Renal pelvis (tissue), 4 donors: Measurements from ENCODE around the gene PARD6B. TPM values are rescaled to one million over a fixed set of nuclear protein-coding genes. Genes with fewer than 3 reads are reported as not detected.
"Not testable (repeated sequence)": the region's sequence is repeated elsewhere in the genome, so short reads cannot be mapped to it uniquely, and the experiment has no call there.

Source experiments
- DNase-seq: peaks from one replicate; pipeline ENCODE4 v3.0.0-alpha.2; 2013
- polyA plus RNA-seq, 3 donors: library from polyadenylated mRNA; unstranded; fragments of 120-200 nt; gene quantifications; one replicate each; pipeline ENCODE4 v1.2.1, GENCODE V29; 2013; ENCODE audit not compliant: insufficient read length in 3 of 3

Gene PARD6B
- polyA plus RNA-seq, 3 donors: 17.0 to 26.2 (median 21.1) TPM

DNA sequence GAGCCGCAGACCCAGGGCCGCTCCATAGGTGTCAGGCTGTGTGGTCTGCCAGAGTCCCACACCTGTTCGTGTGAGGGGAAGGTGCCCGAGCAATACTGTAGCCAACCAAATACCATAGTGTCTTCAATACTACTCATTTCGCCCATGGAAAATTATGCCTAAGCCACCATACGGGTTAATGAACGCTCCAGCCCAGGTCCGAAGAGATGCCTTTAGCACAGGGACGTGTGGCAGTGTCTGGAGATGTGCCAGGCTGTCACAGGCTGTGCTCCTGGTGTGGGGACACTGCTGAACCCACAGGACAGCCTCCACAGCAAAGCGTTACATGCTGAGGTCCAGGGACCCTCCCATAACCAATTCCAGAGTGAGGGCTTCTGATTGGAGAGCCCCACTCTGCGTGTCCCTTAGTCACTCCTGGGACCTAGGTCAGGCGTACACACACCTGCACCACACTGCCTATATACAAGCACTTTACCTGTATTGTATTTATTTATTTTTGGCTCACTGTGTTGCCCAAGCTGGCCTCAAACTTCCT is 38.2 kb downstream of the PARD6B start:
- not testable (repeated sequence) for DNase-seq

DNA sequence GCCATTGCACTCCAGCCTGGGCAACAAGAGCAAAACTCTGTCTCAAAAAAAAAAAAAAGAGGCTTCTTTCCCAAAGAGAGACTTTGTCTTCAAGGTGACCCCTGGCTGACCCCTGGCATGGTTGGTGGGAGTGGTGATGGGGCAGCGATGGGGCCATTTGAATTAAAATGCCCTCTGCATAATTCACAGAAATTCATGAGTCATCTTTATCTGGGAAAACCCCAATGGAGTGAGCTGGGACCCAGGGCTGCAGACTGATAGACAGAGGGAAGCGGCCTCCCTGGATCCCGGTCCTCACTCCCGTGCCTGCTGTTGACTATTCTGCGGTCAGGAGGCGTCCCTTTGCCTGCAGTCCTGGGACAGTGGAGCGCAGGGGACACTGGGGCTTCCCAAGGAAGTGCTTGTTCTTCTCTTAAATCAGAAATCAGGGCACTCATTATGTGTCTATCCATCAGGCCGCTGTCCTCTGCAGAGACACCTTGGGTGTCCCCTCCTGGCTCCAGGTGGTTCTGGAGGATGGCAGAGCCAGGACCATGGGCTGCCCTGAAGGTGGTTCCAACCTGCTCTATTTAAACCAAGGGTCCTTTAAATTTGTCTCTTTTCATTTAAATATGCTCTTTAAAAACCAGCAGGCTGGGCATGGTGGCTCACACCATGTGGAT is 40.2 kb downstream of the PARD6B start:
- DNase-seq: not testable (repeated sequence)

DNA sequence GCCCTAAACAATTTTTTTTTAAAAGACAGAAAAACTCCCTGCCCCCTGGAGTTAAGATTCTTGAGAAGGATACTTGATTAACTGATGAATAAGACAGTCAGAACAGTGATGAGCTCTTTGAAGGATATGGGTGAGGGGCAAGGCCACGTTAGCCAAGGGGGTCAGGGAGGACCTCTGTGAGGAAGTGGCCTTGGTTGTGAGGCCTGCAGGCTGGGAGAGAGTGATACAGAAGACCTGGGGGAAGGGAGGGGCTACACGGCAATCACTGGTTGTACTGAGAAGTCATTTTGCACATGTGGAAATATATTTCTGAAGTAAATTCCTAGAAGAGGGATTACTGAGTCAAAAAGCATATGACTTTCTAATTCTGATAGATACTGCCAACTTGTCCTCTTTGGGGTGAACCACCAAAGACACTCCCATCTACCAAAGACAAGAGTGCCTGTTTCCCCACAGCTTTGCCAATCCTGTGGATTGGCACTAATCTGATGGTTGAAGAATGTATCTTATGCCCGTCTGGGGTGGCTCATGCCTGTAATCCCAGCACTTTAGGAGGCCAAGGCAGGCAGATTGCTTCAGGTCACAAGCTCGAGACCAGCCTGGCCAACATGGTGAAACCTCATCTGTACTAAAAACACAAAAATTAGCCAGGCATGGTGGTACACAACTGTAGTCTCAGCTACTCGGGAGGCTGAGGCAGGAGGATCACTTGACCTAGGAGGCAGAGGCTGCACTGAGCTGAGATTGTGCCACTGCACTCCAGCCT is 41.2 kb downstream of the PARD6B start:
- DNase-seq: no peak

DNA sequence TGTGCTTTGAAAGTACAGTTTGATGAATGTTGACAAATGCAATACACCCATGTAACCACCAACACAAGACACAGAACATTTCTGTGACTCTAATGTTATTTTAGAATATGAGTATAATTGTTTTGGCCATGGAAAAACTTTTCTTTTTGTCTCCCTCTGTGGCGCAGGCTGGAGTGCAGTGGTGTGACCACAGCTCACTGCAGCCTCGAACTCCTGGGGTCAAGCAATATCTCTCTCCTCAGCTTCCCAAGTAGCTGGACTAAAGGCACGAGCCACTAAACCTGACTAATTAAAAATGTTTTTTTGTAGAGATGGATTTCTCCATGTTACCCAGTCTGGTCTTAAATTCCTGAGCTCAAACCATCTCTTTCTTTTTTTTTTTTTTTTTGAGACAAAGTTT is 43.1 kb downstream of the PARD6B start:
- no peak for DNase-seq

DNA sequence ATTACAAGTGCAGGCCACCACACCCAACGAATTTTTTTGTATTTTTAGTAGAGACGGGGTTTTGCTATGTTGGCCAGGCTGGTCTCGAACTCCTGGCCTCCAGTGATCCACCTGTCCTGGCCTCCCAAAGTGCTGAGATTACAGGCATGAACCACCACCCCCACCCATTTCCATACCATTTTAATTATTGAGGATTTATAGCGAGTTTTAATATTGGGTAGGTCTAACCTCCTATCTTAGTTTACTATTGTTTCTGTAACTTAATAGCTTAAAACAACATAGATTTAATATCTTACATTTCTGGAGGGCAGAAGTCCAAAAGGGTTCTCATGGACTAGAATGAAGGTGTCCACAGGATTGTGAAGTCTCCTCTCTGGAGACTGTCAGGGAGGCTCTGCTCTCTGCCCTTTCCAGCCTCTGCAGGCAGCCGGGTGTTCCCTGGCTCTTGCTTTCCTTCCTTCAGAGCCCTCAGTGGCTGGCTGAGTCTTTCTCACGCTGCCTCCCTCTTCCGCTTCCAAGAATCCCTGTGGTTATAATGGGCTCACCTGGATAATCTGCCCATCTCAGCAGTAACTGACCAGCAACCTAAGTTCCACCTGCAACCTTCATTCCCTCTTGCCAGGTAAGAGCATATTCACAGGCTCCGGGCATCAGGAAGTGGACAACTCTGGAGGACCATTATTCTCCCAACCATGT is 44.9 kb downstream of the PARD6B start:
- no peak for DNase-seq

DNA sequence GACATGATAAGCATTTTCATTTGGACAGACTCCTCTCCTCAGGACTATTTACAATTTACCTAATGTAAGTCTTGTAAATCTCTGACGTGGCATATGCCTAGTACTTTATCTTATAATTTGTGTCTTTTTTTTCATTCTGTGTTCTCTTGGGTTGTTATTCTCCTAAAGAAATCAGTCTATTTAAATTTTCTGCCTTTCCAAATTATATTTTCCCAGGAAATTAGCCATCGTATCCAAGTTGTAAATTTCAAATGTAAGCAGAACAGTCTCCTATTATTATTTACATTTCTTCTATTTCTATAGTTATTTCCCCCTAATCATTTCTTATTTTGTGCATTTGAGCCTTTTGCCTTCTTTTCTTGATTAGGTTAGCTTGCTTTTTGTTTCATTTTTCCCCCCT is 46.0 kb downstream of the PARD6B start:
- no peak for DNase-seq

DNA sequence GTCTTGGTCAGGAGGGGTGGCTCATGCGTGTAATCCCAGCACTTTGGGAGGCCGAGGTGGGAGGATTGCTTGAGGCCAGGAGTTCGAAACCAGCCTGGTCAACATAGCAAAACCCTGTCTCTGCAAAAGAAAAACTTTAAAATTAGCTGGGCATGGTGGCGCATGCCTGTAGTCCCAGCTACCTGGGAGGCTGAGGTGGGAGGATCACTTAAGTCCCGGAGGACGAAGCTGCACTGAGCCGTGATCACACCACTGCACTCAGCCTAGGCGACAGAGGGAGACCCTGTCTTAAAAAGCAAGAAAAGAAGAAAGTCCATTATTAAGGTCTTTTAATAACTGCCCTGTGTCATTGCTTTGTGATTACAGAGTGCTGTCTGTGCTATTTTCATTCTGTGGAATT is 47.6 kb downstream of the PARD6B start:
- DNase-seq: not testable (repeated sequence)

DNA sequence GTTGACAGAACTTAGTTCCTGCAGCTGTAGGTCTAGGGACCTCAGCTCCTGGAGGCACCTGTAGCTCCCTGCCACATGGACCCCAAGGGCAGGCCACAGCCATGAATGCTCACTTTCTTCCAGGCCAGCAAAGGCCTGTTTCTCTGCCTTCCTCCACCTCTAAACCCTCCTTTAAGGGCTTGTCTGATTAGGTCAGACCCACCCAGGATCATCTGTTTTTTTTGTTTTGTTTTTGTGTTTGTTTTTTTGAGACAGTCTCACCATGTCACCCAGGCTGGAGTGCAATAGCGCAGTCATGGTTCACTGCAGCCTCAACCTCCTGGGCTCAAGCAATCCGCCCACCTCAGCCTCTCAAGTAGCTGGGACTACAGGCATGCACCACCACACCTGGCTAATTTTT is 52.0 kb downstream of the PARD6B start:
- no peak for DNase-seq

DNA sequence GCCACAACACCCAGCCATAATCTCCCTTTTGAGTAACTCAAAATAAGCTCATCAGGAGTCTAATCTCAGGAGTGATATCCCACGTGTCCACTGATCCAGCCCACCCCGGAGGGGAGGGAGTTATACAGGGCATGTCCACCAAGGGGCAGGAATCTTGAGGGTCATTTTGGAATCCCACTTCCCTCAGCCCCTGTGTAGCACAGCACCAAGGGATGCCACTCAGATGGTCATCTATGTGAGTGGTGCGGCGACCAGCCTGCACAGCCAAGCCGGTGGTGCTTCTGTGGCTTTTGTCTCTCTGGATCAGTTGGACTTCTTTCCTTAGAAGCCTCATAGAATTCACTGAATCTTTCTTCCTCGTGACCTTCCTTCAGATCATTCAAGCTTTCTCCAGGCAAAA is 52.5 kb downstream of the PARD6B start:
- DNase-seq: no peak

DNA sequence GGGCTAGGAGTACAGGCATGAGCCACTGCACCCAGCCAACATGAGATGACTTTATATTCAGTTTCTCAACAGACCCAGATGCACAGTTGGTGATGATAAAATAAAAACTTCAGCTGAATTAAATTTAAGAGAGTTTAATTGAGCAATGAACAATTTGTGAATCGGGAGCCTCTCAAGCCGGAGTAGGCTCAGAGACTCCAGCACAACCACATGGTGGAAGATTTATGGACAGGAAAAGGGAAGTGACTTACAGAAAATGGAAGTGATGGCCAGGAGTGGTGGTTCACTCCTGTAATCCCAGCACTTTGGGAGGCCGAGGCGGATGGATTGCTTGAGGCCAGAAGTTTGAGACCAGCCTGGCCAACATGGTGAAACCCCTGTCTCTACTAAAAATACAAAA is 53.1 kb downstream of the PARD6B start:
- DNase-seq: no peak

DNA sequence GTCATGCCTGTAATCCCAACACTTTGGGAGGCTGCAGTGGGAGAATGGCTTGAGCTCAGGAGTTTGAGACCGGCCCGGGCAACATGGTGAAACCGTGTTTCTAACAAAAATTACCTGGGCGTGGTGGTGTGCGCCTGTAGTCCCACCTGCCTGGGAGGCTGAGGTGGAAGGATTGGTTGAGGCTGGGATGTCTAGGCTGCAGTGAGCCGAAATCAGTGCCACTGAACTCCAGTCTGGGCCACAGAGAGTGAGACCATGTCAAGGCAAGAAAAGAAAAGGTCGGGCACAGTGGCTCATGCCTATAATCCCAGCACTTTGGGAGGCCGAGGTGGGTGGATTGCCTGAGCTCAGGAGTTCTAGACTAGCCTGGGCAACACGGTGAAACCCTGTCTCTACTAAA is 55.3 kb downstream of the PARD6B start:
- DNase-seq: no peak

DNA sequence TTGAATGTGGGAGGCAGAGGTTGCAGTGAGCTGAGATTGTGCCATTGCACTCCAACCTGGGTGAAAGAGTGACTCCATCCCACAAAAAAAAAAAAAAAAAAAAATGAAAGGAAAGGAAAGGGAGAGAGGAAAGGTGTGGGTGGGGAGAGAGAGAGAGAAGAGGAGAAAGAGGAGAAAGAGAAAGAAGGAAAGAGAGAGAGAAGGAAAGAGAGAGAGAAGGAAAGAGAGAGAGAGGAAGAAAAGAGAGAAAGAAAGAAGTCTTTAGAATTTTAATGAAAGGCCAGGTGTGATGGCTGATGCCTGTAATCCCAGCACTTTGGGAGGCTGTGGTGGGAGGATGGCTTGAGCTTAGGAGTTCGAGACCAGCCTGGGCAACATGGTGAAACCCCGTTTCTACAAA is 55.8 kb downstream of the PARD6B start:
- no peak for DNase-seq

DNA sequence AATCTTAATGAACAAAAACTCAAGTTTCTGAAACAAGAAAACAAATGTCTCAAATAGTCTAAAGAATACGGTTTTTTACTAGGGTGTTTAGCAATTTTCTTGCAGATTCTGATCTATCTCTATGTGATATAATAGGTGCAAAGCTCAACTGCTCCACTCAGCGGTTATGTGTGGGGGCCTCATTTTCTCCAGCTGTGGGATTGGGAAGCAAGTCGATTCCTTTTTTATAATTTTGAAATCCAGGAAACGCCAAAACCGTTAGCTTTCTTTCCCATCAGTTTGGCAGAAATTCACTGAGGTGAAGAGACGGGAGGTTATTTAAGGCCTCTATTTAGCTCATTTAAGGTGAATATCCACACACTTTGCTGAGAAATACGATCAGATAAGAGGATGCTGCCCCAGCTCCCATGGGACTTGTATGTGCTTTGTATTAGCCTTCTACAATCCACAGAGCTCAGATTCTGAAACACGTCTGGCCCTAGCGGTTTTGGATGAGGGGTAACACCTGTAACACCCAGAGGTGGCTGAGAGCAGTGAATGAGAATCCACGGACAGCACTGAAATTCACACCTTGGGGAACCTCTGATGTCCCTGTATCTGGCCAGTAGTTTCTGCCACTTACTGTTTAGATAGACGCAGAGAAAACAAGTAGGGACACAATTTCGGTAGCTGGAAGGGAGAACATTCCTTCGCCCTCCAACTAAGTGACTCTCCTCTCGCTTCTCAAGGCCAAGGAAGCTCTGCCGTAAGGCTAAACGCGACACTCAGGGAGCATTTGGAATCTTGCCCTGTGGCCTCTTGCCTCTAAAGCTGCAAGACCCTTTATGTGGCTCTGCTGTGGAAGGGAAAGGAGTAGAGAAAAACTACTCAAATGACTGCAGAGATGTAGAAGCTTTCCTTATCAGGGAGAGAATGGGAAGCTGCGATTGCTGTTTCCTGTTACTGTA is 56.9 kb downstream of the PARD6B start:
- no peak for DNase-seq

DNA sequence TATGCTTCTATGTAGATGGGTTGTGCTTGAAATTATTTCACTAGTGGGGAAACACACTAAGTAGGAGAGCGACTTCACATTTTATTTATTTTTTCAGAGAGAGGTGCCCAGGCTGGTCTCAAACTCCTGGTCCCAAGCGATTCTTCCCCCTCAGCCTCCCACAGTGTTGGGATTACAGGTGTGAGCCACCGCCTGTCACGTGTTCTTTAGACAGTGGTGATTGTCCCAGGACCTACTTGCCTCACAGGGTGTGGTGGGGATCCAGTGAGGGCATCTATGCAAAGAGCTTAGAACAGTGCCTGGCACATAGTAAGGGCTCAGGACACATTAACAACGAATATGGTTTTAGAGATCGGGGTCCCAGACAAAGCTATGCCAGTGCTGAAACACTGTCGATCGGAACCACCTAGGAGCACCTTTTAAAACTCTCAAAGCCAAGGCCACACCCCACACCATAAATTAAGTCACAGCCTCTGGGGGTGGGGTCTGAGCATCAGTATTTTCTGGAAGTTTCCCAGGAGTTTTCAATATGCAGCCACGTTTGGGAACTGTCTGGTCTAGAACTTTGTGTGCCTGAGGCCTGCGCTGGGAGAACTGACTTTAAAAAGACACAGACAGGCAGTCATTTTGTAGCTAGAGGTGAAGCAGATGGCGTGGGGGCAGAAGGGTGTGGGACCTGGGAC is 58.7 kb downstream of the PARD6B start:
- DNase-seq: no peak

DNA sequence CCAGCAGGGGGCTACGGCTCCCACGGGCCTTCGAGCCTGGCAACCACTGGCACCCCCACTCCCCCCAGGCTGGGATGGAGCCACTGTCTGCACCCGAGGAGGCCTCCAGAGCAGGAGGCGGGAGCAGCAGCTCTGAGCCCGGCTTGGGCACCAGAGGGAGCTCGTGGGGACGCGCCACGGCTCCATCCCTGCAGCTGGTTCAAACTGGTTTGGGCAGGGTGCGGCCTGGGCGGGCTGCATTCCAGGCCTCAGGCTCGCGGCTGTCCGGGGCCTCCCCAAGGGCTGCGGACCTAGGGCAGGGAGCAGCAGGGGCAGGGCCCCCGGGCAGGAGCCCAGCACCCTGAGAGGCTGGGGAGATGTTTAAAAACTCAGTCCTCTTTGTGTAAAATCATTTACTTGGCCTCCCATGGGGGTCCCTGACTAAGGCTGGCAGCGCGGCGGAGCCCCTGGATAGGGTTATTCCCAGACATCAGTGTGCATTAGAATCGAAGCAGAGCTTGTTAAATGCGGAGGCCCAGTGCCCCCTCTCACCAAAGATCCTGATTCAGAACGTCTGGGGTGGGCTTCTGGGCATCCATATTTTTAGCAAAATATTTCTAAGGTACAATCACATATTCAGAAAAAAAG is 59.4 kb downstream of the PARD6B start:
- DNase-seq: peak; percentile 91

DNA sequence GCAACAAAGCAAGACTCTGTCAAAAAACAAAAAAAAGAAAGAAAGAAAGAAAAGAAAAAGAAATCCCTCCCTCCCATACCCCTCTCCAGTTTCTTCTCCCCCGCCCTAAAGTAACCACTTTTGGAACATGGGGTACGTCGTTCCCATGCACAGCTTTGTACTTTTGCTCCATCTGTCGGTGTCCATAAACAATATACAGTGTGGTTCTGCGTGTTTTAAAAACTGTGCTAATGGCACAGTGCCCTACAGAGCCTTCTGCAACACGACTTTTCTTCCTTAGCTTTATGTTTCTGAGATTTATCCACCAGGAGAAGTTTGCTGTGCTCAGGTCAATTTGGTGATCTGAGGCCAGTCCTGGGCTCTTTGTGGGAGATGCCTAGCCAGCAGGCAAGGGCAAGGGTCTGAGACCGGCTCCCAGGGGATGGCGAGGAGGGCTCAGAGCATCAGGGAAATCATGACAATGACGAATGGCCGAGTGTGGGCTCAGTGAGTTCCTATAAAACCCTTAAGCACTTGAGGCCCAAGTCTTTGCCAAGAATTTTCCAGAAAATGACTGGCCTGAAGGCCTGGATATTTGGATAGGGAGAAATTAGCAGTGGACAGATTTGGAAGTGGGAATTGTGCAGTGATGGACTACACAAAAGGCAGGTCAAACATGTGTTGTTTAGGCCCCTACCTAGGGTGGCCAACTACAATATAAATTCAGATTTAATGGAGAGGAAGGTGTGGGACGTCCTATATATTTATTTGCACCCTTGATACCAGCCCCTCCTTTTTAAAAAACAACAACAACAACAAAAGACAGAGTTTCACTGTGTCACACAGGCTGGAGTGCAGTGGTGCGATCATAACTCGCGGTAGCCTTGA is 61.6 kb downstream of the PARD6B start:
- DNase-seq: no peak

DNA sequence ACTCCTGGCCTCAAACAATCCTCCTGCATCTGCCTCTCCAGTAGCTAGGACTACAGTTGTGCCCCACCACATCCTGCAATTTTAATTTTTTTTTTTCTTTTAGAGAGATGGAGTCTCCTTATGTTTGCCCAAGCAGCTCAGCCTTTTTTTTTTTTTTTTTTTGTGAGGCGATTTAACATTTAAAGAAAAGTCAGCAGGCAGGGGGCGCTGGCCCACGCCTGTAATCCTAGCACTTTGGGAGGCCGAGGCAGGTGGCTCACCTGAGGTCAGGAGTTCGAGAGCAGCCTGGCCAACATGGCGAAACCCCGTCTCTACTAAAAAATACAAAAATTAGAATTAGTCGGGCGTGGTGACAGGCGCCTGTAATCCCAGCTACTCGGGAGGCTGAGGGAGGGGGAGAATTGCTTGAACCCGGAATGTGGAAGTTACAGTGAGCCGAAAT is 62.2 kb downstream of the PARD6B start:
- DNase-seq: not testable (repeated sequence)

DNA sequence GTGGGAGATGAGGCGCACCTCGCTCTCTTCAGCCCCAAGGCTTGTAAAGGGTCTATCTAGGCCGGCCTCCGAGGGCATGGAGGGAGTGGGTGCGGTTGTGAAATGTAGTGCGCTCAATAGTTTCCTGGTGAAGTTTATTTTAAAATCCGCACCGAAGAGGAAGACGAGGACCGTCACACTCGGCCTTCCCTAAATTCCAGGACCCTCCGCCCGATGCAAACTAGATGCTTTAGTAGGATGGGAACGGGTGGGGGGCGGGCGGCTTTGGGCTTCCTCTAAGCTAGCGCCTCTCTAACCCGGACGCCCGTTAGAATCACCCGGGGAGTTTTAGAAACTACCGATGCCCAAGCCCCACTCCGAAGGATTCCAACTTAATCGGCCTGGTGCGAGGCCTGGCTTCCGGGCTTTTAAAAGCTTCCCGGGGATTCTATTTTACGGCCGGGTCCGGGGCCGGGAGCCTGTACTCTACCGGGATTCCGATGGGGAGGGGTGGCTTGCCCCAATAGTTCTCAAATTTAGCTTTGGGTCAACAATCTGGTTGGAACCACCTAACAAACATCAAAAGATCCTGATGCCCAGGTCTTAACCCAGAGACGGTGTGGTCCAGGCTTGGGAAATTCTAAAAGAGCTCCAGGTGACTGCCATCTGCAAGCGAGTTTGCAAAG is 62.9 kb downstream of the PARD6B start:
- DNase-seq: no peak
